GM12878 (cell line): ENCODE measurements around the gene DIAPH1. TPM values are rescaled to one million over a fixed set of nuclear protein-coding genes. Genes with fewer than 3 reads are reported as not detected.
A peak's percentile ranks its signal among the peaks of the same experiment; 100 is the strongest.

ENCODE experiments used
- BACH1 ChIP-seq: fragments of 450-650 bp; IDR thresholded peaks from 2 replicates; pipeline ENCODE4 v1.6.1; 2017; ENCODE audit warnings: mild to moderate bottlenecking, borderline replicate concordance
- CBFB ChIP-seq: IDR thresholded peaks from 2 replicates; pipeline ENCODE4 v1.6.1; 2016; ENCODE audit warnings: antibody characterized with exemption, low read depth
- CBX3 ChIP-seq: fragments of 200-600 bp; sonication (generic); IDR thresholded peaks from 2 replicates; pipeline ENCODE4 v1.6.1; 2016; ENCODE audit warnings: low read depth, borderline replicate concordance
- CBX5 ChIP-seq: sonication (generic); IDR thresholded peaks from 2 replicates; pipeline ENCODE4 v1.6.1; 2016; ENCODE audit warnings: low read depth, moderate library complexity, mild to moderate bottlenecking, inconsistent platforms
- MEF2A ChIP-seq: IDR thresholded peaks from 2 replicates; pipeline ENCODE4 v1.6.1; 2011; ENCODE audit warnings: low read depth, mild to moderate bottlenecking, low read length, moderate library complexity; ENCODE audit not compliant: insufficient read depth
- TAF1 ChIP-seq: IDR thresholded peaks from 2 replicates; pipeline ENCODE4 v1.6.1; 2011; ENCODE audit warnings: mild to moderate bottlenecking, low read depth, low read length, borderline replicate concordance
- polyA plus RNA-seq, 11 experiments: library from polyadenylated mRNA; depleted of rRNA in 4 of 11; unstranded in 6 of 11; stranded (reverse) in 5 of 11; fragments of >200 nt; fragmentation: Nextera tagmentation in 4 of 11; fragmentation: Illumina TruSeq in 1 of 11; extraction: Ambion mirVana in 4 of 11; extraction: Trizol in 1 of 11; gene quantifications; 1 replicate in 1 of 11; 2 replicates in 10 of 11; pipeline versions ENCODE4 v1.2.1 to v1.2.3, GENCODE V29; 2011 to 2016; ENCODE audit warnings: inconsistent platforms in 2 of 11, missing spikeins in 2 of 11, low read depth in 1 of 11
- total RNA-seq, 4 experiments: library from RNA; depleted of rRNA in 3 of 4; stranded (reverse); fragments of >200 nt in 3 of 4; fragmentation: Illumina TruSeq in 1 of 4; extraction: Trizol in 1 of 4; gene quantifications; 2 replicates each; pipeline versions ENCODE4 v1.2.1 to v1.2.3, GENCODE V29; 2013 to 2021
- TF ChIP-seq, protein P1 (sequence below): fragments of 450-650 bp; IDR thresholded peaks from 2 replicates; pipeline ENCODE4 v1.6.1; 2016; ENCODE audit warnings: mild to moderate bottlenecking
- TF ChIP-seq, protein P2 (sequence below): fragments of 450-650 bp; IDR thresholded peaks from 2 replicates; pipeline ENCODE4 v1.6.1; 2016; ENCODE audit warnings: mild to moderate bottlenecking, moderate library complexity, borderline replicate concordance
- TF ChIP-seq, protein P3 (sequence below): fragments of 150-350 bp; IDR thresholded peaks from 2 replicates; pipeline ENCODE4 v1.6.1; 2016; ENCODE audit warnings: low read depth, low read length
- TF ChIP-seq, protein P4 (sequence below): fragments of 450-650 bp; IDR thresholded peaks from 2 replicates; pipeline ENCODE4 v1.6.1; 2018; ENCODE audit warnings: mild to moderate bottlenecking, low read depth, moderate library complexity; ENCODE audit not compliant: partially characterized antibody
- TF ChIP-seq, protein P5 (sequence below): IDR thresholded peaks from 2 replicates; pipeline ENCODE4 v1.6.1; 2012; ENCODE audit warnings: low read length, inconsistent platforms

The DIAPH1 gene
- total and polyA plus RNA-seq, 10 of the 15 experiments (the other 5 are each of a cell fraction or from before 2014, with no cell fraction given): 37.8 to 168 (median 59.0) TPM

DNA sequence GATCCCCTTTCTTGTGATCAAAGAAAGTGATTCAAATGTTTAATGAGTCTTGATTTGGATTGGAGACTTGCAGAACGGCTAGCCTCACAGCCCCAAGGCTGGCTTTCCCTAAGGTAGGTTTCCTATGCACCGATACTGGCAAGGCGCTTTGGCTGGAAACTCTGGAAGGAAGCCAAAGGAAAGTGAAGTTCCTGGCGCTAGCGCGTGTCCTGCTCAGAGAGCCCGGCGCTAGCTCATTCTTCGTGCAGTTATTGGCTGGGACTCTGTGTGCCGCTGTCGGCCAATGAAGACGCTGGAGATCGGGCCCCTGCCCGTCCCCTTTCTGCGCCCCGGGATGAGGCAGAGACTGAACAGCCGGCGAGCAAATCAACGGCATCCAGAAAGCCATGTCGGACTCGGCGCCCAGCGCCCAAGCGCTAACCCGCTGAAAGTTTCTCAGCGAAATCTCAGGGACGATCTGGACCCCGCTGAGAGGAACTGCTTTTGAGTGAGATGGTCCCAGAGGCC lies 143.1 kb downstream of the DIAPH1 start, which contains the start of gene PCDHGC3 (continued):
- TF ChIP-seq, protein P1, sequence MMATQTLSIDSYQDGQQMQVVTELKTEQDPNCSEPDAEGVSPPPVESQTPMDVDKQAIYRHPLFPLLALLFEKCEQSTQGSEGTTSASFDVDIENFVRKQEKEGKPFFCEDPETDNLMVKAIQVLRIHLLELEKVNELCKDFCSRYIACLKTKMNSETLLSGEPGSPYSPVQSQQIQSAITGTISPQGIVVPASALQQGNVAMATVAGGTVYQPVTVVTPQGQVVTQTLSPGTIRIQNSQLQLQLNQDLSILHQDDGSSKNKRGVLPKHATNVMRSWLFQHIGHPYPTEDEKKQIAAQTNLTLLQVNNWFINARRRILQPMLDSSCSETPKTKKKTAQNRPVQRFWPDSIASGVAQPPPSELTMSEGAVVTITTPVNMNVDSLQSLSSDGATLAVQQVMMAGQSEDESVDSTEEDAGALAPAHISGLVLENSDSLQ: peak; percentile 86
- TF ChIP-seq CBX3 (no peak), TAF1 (0 out of 2 replicates have a peak, but pooled peaks have one; percentile 26), BACH1 (no peak), MEF2A (no peak), CBX5 (0 out of 2 replicates have a peak, but pooled peaks have one; percentile 67), CBFB (0 out of 2 replicates have a peak, but pooled peaks have one; percentile 29)
- TF ChIP-seq, protein P2, sequence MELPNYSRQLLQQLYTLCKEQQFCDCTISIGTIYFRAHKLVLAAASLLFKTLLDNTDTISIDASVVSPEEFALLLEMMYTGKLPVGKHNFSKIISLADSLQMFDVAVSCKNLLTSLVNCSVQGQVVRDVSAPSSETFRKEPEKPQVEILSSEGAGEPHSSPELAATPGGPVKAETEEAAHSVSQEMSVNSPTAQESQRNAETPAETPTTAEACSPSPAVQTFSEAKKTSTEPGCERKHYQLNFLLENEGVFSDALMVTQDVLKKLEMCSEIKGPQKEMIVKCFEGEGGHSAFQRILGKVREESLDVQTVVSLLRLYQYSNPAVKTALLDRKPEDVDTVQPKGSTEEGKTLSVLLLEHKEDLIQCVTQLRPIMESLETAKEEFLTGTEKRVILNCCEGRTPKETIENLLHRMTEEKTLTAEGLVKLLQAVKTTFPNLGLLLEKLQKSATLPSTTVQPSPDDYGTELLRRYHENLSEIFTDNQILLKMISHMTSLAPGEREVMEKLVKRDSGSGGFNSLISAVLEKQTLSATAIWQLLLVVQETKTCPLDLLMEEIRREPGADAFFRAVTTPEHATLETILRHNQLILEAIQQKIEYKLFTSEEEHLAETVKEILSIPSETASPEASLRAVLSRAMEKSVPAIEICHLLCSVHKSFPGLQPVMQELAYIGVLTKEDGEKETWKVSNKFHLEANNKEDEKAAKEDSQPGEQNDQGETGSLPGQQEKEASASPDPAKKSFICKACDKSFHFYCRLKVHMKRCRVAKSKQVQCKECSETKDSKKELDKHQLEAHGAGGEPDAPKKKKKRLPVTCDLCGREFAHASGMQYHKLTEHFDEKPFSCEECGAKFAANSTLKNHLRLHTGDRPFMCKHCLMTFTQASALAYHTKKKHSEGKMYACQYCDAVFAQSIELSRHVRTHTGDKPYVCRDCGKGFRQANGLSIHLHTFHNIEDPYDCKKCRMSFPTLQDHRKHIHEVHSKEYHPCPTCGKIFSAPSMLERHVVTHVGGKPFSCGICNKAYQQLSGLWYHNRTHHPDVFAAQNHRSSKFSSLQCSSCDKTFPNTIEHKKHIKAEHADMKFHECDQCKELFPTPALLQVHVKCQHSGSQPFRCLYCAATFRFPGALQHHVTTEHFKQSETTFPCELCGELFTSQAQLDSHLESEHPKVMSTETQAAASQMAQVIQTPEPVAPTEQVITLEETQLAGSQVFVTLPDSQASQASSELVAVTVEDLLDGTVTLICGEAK: no peak
- TF ChIP-seq, protein P3, sequence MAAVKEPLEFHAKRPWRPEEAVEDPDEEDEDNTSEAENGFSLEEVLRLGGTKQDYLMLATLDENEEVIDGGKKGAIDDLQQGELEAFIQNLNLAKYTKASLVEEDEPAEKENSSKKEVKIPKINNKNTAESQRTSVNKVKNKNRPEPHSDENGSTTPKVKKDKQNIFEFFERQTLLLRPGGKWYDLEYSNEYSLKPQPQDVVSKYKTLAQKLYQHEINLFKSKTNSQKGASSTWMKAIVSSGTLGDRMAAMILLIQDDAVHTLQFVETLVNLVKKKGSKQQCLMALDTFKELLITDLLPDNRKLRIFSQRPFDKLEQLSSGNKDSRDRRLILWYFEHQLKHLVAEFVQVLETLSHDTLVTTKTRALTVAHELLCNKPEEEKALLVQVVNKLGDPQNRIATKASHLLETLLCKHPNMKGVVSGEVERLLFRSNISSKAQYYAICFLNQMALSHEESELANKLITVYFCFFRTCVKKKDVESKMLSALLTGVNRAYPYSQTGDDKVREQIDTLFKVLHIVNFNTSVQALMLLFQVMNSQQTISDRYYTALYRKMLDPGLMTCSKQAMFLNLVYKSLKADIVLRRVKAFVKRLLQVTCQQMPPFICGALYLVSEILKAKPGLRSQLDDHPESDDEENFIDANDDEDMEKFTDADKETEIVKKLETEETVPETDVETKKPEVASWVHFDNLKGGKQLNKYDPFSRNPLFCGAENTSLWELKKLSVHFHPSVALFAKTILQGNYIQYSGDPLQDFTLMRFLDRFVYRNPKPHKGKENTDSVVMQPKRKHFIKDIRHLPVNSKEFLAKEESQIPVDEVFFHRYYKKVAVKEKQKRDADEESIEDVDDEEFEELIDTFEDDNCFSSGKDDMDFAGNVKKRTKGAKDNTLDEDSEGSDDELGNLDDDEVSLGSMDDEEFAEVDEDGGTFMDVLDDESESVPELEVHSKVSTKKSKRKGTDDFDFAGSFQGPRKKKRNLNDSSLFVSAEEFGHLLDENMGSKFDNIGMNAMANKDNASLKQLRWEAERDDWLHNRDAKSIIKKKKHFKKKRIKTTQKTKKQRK: no peak
- TF ChIP-seq, protein P4, sequence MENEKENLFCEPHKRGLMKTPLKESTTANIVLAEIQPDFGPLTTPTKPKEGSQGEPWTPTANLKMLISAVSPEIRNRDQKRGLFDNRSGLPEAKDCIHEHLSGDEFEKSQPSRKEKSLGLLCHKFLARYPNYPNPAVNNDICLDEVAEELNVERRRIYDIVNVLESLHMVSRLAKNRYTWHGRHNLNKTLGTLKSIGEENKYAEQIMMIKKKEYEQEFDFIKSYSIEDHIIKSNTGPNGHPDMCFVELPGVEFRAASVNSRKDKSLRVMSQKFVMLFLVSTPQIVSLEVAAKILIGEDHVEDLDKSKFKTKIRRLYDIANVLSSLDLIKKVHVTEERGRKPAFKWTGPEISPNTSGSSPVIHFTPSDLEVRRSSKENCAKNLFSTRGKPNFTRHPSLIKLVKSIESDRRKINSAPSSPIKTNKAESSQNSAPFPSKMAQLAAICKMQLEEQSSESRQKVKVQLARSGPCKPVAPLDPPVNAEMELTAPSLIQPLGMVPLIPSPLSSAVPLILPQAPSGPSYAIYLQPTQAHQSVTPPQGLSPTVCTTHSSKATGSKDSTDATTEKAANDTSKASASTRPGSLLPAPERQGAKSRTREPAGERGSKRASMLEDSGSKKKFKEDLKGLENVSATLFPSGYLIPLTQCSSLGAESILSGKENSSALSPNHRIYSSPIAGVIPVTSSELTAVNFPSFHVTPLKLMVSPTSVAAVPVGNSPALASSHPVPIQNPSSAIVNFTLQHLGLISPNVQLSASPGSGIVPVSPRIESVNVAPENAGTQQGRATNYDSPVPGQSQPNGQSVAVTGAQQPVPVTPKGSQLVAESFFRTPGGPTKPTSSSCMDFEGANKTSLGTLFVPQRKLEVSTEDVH: no peak
- TF ChIP-seq, protein P5, sequence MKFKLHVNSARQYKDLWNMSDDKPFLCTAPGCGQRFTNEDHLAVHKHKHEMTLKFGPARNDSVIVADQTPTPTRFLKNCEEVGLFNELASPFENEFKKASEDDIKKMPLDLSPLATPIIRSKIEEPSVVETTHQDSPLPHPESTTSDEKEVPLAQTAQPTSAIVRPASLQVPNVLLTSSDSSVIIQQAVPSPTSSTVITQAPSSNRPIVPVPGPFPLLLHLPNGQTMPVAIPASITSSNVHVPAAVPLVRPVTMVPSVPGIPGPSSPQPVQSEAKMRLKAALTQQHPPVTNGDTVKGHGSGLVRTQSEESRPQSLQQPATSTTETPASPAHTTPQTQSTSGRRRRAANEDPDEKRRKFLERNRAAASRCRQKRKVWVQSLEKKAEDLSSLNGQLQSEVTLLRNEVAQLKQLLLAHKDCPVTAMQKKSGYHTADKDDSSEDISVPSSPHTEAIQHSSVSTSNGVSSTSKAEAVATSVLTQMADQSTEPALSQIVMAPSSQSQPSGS: no peak
